ENCODE data around the gene CAMSAP3.

DNA sequence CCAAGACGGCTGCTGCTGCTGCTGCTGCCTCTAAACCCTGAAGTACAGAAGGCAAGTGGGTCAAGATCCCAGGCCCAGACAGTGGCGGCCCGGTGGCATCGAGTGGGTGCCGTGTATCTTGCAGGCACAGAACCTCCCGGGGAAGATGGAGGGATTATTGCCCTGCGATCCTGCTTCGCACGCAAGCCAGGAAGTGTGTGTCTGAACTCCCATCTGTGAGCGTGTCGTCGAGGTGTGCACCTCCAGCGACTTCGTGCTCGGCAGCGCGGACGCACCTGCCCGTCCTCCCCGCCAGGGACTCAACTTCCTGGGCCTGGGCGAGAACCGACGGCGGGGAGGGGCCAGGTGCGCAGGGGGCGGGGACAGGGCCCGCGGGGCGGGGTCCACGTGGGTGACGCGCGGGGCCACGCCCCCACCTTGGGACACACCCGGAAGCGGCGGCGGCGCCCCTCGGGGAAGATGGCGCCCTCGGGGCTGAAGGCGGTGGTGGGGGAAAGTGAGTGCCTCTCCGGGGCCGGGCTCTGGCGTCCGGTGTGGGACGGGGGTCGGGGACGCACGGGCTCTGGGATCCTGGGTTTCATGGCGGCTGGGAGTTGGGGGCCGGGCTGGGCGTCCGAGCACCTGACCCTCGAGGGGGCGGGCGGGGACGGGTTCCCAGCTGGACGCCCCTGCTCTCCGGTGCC lies 41.2 kb downstream of the CAMSAP3 start, which contains the start of gene STXBP2:
- TF ChIP-seq, protein P1, sequence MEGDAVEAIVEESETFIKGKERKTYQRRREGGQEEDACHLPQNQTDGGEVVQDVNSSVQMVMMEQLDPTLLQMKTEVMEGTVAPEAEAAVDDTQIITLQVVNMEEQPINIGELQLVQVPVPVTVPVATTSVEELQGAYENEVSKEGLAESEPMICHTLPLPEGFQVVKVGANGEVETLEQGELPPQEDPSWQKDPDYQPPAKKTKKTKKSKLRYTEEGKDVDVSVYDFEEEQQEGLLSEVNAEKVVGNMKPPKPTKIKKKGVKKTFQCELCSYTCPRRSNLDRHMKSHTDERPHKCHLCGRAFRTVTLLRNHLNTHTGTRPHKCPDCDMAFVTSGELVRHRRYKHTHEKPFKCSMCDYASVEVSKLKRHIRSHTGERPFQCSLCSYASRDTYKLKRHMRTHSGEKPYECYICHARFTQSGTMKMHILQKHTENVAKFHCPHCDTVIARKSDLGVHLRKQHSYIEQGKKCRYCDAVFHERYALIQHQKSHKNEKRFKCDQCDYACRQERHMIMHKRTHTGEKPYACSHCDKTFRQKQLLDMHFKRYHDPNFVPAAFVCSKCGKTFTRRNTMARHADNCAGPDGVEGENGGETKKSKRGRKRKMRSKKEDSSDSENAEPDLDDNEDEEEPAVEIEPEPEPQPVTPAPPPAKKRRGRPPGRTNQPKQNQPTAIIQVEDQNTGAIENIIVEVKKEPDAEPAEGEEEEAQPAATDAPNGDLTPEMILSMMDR (IDR thresholded peaks at IDR 0.05), result no peak
- no peak for TF ChIP-seq TP53 (CRISPR knock-in tag; IDR thresholded peaks at IDR 0.05)
- no peak for TF ChIP-seq CBX2 (IDR thresholded peaks at IDR 0.05; ENCODE audit: borderline replicate concordance, low read depth)
- no peak for TF ChIP-seq BHLHE40 (IDR thresholded peaks at IDR 0.05; ENCODE audit: low read depth, low read length)
- no peak for TF ChIP-seq RAD21 (conservative IDR thresholded peaks at IDR 0.05 in 1 of 2, IDR thresholded peaks at IDR 0.05 in 1 of 2)
- no peak for TF ChIP-seq MAZ (IDR thresholded peaks at IDR 0.05; ENCODE audit: borderline replicate concordance, low read depth, low read length)
- TF ChIP-seq EP300 (IDR thresholded peaks at IDR 0.05), result no peak
- TF ChIP-seq, protein P2, sequence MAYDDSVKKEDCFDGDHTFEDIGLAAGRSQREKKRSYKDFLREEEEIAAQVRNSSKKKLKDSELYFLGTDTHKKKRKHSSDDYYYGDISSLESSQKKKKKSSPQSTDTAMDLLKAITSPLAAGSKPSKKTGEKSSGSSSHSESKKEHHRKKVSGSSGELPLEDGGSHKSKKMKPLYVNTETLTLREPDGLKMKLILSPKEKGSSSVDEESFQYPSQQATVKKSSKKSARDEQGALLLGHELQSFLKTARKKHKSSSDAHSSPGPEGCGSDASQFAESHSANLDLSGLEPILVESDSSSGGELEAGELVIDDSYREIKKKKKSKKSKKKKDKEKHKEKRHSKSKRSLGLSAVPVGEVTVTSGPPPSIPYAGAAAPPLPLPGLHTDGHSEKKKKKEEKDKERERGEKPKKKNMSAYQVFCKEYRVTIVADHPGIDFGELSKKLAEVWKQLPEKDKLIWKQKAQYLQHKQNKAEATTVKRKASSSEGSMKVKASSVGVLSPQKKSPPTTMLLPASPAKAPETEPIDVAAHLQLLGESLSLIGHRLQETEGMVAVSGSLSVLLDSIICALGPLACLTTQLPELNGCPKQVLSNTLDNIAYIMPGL (CRISPR knock-in tag; IDR thresholded peaks at IDR 0.05; ENCODE audit: borderline replicate concordance), result no peak
- TF ChIP-seq POLR2A (IDR thresholded peaks at IDR 0.05; ENCODE audit: low read length), result peak; percentile 58
- TF ChIP-seq, protein P3, sequence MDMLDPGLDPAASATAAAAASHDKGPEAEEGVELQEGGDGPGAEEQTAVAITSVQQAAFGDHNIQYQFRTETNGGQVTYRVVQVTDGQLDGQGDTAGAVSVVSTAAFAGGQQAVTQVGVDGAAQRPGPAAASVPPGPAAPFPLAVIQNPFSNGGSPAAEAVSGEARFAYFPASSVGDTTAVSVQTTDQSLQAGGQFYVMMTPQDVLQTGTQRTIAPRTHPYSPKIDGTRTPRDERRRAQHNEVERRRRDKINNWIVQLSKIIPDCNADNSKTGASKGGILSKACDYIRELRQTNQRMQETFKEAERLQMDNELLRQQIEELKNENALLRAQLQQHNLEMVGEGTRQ (IDR thresholded peaks at IDR 0.05), result no peak
